GDM1 (cell line): ENCODE results near the gene NPPA.

ENCODE experiments used
- DNase-seq: peaks from one replicate; lab custom pipeline; 2025; lab: John Stamatoyannopoulos, UW

NPPA gene

GRCh38 chr1:11842154-11843041, 5.2 kb downstream of the NPPA start:
- peak; percentile 83 for DNase-seq

GRCh38 chr1:11841245-11842153, 6.1 kb downstream of the NPPA start:
- no peak for DNase-seq

- DNase-seq = no peak
Observed at GRCh38 chr1:11839727-11840705, 7.6 kb downstream of the NPPA start.

GRCh38 chr1:11838349-11839272, 9.0 kb downstream of the NPPA start:
- DNase-seq = peak; percentile 25

GRCh38 chr1:11837767-11838348, 9.7 kb downstream of the NPPA start:
- DNase-seq = no peak

- no peak for DNase-seq
Observed at GRCh38 chr1:11836955-11837766, 10.4 kb downstream of the NPPA start.

GRCh38 chr1:11835441-11836225, 11.9 kb downstream of the NPPA start:
- DNase-seq = no peak

GRCh38 chr1:11833900-11834299, 13.7 kb downstream of the NPPA start:
- DNase-seq = no peak

GRCh38 chr1:11833497-11833896, 14.1 kb downstream of the NPPA start:
- no peak for DNase-seq

GRCh38 chr1:11831945-11832725, 15.4 kb downstream of the NPPA start:
- no peak for DNase-seq

GRCh38 chr1:11828511-11828910, 19.1 kb downstream of the NPPA start:
- no peak for DNase-seq

- DNase-seq = no peak
Observed at GRCh38 chr1:11826946-11827345, 20.6 kb downstream of the NPPA start.

GRCh38 chr1:11825131-11825530, 22.5 kb downstream of the NPPA start:
- no peak for DNase-seq

- DNase-seq = no peak
Observed at GRCh38 chr1:11823366-11824137, 24.0 kb downstream of the NPPA start.

GRCh38 chr1:11822091-11822490, 25.5 kb downstream of the NPPA start:
- no peak for DNase-seq

- no peak for DNase-seq
Observed at GRCh38 chr1:11817192-11817591, 30.4 kb downstream of the NPPA start.

GRCh38 chr1:11813021-11813420, 34.6 kb downstream of the NPPA start:
- DNase-seq = no peak
